Muscle layer of duodenum (tissue), 2 donors: ENCODE data around the gene AMFR.

Experiments
- H3K27ac ChIP-seq: one replicate; pipeline ENCODE4 v1.7.0; 2013; ENCODE audit warnings: mild to moderate bottlenecking, low read length
- H3K27me3 ChIP-seq: one replicate; pipeline ENCODE4 v1.7.0; 2013; ENCODE audit warnings: low read depth, mild to moderate bottlenecking, control low read depth, low read length
- H3K36me3 ChIP-seq, 2 donors: one replicate each; pipeline ENCODE4 v1.7.0; 2013; ENCODE audit warnings: low read length in 2 of 2, control low read depth in 1 of 2, mild to moderate bottlenecking in 1 of 2; ENCODE audit not compliant: insufficient read depth in 2 of 2, control insufficient read depth in 1 of 2
- H3K4me1 ChIP-seq, 2 donors: one replicate each; pipeline ENCODE4 v1.7.0; 2013; ENCODE audit warnings: low read length in 2 of 2, mild to moderate bottlenecking in 2 of 2, control low read depth in 1 of 2, moderate library complexity in 1 of 2; ENCODE audit not compliant: insufficient read depth in 2 of 2, control insufficient read depth in 1 of 2
- H3K4me3 ChIP-seq, 2 donors: one replicate each; pipeline ENCODE4 v1.7.0; 2013; ENCODE audit warnings: low read length in 2 of 2, low read depth in 1 of 2, mild to moderate bottlenecking in 1 of 2
- H3K9me3 ChIP-seq, 2 donors: one replicate each; pipeline ENCODE4 v1.7.0; 2013; ENCODE audit warnings: low read length in 2 of 2, control low read depth in 1 of 2, mild to moderate bottlenecking in 1 of 2; ENCODE audit not compliant: control insufficient read depth in 1 of 2
- donor health status: healthy.

AMFR gene

GRCh38 chr16:56360117-56361008, 65.0 kb downstream of the AMFR start:
- H3K36me3 ChIP-seq: peaks cover 30 to 39% of the 10 kb centered on the region in 2 donors
- H3K4me1 ChIP-seq: peaks cover 4 to 8% of the 10 kb centered on the region in 2 donors
- no peak overlapping the region for H3K4me3 ChIP-seq
- H3K27me3 ChIP-seq: no peaks in the 10 kb centered on the region
- no peaks in the 10 kb centered on the region for H3K9me3 ChIP-seq
- no peak overlapping the region for H3K27ac ChIP-seq

DNA sequence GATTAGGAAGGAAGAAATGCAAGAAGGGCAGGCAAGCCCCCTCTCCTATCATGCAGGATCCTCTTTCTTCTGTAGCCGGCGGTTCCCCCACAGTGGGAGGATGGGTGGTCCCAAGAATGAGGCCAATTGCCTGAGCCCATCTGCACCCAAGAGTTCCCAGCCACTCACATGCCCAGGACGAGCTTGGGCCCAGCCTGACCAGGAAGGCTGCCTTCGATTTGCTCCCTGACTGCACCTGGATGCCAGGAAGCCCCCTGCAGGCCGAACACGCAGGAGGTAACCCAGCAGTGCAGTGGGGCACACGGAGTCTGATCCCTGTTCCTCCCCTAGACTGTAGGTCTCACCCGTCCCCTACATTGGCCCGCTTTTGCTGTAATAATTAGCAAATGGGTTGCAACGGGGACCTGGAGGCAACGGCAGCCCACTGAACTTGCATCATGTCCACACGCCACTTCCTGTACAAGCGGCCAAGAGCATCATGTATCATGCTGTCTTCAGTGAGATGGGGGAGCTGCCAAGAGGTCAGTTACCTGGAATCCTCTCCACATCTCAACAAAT, 67.5 kb downstream of the AMFR start:
- H3K9me3 ChIP-seq: no peaks in the 10 kb centered on the region
- peaks cover 4 to 8% of the 10 kb centered on the region in 2 donors for H3K4me1 ChIP-seq
- no peak overlapping the region for H3K27ac ChIP-seq
- no peaks in the 10 kb centered on the region for H3K27me3 ChIP-seq
- peaks cover 9 to 20% of the 10 kb centered on the region in 2 donors for H3K36me3 ChIP-seq
- no peak overlapping the region for H3K4me3 ChIP-seq

DNA sequence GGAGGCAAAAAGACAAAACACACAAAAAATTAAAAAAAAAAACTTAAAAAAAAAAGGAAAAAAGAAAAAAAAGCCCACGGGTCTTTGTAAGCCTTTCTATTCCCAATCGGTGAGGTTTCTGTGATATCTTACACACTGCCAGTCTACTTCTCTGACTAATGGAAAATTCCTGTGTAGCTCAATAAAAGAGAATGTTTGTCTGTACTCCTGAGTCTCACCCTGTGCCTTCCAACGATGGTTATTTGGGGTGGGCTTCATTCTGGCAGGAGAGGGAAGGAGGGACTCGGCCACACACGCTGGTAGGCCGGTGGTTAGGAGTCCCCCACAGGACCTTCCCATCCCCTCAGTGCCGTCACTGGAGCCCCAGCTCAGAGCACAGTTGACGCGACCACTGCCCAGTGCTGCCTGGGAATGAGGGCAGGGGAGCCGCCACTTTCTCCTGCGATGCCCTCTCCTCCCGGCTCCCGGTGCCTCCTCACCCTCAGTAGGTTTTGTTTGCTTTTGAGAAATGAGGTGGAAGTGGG, 68.0 kb downstream of the AMFR start:
- peak overlapping the region; percentile 75 for H3K27ac ChIP-seq
- no peaks in the 10 kb centered on the region for H3K9me3 ChIP-seq
- H3K27me3 ChIP-seq: no peaks in the 10 kb centered on the region
- peaks cover 4 to 8% of the 10 kb centered on the region in 2 donors for H3K4me1 ChIP-seq
- peak overlapping the region; percentile 64 to 76 for H3K4me3 ChIP-seq
- H3K36me3 ChIP-seq: peaks cover 5 to 15% of the 10 kb centered on the region in 2 donors

DNA sequence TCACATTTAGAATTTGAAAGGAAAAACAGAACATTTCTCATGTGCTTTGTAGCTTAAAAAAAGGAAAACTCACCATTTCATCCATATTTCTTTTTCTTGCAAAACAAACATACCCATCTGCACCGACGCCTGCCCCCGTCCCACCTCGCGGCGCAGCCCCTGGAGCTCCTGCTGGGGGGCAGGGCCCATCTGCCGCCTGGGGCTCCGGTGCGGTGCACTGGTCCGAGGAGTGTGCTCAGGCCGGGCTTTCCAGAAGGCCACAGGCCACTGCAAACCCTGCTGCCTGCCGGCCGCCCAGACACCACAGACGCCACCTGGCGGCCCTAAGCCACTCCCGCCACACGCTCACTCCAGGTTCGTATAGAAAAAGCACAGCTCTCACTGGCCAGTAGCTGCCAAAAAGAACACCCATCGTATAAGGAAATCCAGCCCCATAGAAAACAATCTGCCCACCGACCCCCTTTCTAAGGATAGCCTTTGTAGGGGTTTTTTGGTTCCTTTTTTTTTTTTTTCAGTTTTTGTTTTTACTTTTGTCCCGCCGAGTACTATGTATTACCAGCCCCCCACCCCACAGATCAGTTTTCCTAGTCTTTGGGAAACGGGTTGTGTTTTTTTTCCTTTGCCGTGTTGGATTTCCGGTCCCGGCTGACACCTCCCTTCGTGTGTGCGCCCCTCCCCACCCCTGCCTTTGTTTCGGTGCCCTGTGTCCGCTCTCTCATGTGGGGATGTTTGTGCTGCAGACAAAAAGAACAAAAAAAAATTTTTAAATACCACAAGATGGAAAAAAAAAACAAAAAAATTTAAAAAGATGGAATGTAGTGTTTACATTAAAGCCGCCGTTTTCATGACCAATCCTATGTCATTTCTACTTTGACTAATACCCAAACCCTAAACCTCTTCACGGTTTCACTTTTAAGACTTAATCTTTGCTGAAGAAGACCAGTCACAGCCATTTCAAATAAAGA, 68.8 kb downstream of the AMFR start:
- Histone ChIP-seq H3K9me3 (no peaks in the 10 kb centered on the region), H3K4me3 (peak overlapping the region; percentile 64 to 76), H3K27ac (peak overlapping the region; percentile 75), H3K27me3 (no peaks in the 10 kb centered on the region), H3K36me3 (peaks cover 0 to 9% of the 10 kb centered on the region in 2 donors), H3K4me1 (peaks cover 4 to 8% of the 10 kb centered on the region in 2 donors)

DNA sequence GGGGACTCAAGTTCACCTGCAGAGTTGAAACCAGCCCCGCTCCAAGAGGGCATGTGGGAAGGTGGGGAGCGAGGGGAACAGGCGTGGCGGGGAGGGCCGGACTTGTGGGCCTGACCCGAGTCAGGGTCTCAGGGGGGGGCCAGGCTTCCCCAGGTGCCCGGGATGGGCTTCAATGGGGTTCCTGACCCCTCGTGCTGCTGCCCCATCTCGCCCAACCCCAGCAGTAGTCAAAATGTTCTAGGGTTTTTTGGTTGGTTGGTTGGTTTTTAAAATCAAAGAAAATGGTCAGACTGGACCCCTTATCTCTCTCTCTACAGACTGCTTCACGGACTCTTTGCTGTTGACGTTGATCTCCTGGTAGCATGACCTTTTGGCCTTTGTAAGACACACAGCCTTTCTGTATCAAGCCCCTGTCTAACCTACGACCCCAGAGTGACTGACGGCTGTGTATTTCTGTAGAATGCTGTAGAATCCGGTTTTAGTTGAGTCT, 69.5 kb downstream of the AMFR start:
- Histone ChIP-seq H3K4me1 (peaks cover 4 to 8% of the 10 kb centered on the region in 2 donors), H3K27ac (no peak overlapping the region), H3K9me3 (no peaks in the 10 kb centered on the region), H3K27me3 (no peaks in the 10 kb centered on the region), H3K36me3 (peaks cover 0 to 16% of the 10 kb centered on the region in 2 donors), H3K4me3 (peak overlapping the region in 1 of 2 donors; percentile 64)

- H3K36me3 ChIP-seq: peaks cover 0 to 10% of the 10 kb centered on the region in 2 donors
- H3K9me3 ChIP-seq: no peaks in the 10 kb centered on the region
- H3K27me3 ChIP-seq: no peaks in the 10 kb centered on the region
- no peak overlapping the region for H3K27ac ChIP-seq
- H3K4me1 ChIP-seq: peaks cover 4 to 8% of the 10 kb centered on the region in 2 donors
- no peak overlapping the region for H3K4me3 ChIP-seq
Observed at GRCh38 chr16:56355221-56355620, 70.1 kb downstream of the AMFR start.

DNA sequence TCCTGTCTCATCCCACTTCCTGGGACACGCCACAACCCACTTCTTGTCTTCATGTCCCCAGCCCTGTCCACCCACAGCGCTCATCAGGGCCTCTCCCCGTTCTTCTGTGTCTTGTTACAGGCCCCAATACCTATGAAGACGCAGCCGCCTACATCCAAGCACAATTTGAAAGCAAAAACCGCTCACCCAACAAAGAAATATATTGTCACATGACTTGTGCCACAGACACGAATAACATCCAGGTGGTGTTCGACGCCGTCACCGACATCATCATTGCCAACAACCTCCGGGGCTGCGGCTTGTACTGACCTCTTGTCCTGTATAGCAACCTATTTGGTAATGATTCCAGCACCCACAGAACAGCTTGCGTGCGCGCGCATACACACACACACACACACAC, 70.6 kb downstream of the AMFR start:
- Histone ChIP-seq H3K4me3 (no peak overlapping the region), H3K9me3 (no peaks in the 10 kb centered on the region), H3K36me3 (peaks cover 0 to 8% of the 10 kb centered on the region in 2 donors), H3K27ac (no peak overlapping the region), H3K4me1 (peaks cover 4 to 8% of the 10 kb centered on the region in 2 donors), H3K27me3 (no peaks in the 10 kb centered on the region)

GRCh38 chr16:56354016-56354415, 71.3 kb downstream of the AMFR start:
- Histone ChIP-seq H3K27ac (no peak overlapping the region), H3K27me3 (no peaks in the 10 kb centered on the region), H3K4me1 (peaks cover 4 to 8% of the 10 kb centered on the region in 2 donors), H3K9me3 (no peaks in the 10 kb centered on the region), H3K36me3 (peaks cover 0 to 8% of the 10 kb centered on the region in 2 donors), H3K4me3 (no peak overlapping the region)

GRCh38 chr16:56353054-56353921, 72.1 kb downstream of the AMFR start:
- H3K27me3 ChIP-seq: no peaks in the 10 kb centered on the region
- peaks cover 0 to 8% of the 10 kb centered on the region in 2 donors for H3K36me3 ChIP-seq
- peaks cover 4 to 8% of the 10 kb centered on the region in 2 donors for H3K4me1 ChIP-seq
- H3K9me3 ChIP-seq: no peaks in the 10 kb centered on the region
- no peak overlapping the region for H3K27ac ChIP-seq
- H3K4me3 ChIP-seq: no peak overlapping the region
